HG03060 (cell line): ENCODE measurements around the gene GP9.
"Not testable (repeated sequence)": the region's sequence is repeated elsewhere in the genome, so short reads cannot be mapped to it uniquely, and the experiment has no call there.

Source experiments
- ATAC-seq: cut with Tn5 transposase; IDR thresholded peaks from one replicate; pipeline ENCODE4 v1.9.1; 2021; ENCODE audit warnings: low read depth, moderate number of reproducible peaks; ENCODE audit not compliant: unreplicated experiment

GP9 gene

DNA sequence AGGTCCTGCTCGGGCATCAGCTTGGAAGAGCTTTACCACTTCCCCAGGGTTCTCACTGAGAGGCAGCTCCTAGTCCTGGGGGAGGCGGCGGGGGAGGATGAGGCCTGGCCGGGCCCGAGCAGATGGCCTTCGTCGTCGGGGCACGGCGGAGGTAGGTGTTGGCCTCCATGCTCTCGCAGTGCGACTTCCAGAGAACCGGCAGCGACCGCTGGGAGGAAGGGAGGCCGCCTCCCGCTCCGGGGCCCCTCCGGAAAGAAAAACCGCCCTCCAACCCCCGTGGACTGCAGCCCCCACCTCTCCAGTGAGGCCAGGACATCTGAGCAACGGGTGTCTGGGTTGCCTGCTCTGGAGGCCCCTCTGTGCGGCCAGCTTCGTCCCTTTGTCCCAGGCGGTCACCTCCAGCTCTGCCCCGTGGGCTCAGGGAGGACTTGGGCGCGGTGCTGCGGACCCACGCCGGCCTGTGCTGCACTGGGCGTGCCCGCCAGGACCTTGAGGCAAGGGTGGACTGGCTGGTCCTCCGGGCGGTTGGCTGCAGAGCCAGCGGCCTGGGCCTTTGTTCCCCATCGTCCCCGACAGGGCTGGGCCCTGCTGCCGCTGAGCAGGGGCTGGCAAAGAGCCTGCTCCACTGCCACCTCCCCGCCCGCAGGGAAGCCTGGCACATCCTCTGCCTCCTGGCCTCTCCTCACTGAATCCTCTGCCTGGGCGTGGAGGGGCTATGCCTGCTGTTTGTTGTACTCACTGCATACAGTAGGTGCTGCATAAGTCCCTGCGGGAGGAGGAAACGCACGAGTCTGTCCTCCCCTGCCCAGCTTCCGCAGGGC, 13.6 kb upstream of the GP9 start:
- no peak for ATAC-seq

DNA sequence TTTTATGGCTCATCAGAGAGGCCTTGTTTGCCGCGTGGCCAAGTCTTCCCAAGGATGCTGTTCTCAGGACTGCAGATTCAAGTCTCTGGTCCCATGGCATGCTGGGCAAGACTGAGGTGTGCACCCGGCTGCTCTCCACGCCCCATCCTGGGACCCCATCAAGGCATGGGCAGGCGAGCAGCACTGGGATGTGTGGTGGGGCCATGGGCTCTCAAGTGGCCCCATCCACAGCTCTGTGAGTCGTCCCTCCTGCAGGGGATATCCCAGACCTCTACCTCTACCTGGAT, 13.1 kb upstream of the GP9 start:
- no peak for ATAC-seq

DNA sequence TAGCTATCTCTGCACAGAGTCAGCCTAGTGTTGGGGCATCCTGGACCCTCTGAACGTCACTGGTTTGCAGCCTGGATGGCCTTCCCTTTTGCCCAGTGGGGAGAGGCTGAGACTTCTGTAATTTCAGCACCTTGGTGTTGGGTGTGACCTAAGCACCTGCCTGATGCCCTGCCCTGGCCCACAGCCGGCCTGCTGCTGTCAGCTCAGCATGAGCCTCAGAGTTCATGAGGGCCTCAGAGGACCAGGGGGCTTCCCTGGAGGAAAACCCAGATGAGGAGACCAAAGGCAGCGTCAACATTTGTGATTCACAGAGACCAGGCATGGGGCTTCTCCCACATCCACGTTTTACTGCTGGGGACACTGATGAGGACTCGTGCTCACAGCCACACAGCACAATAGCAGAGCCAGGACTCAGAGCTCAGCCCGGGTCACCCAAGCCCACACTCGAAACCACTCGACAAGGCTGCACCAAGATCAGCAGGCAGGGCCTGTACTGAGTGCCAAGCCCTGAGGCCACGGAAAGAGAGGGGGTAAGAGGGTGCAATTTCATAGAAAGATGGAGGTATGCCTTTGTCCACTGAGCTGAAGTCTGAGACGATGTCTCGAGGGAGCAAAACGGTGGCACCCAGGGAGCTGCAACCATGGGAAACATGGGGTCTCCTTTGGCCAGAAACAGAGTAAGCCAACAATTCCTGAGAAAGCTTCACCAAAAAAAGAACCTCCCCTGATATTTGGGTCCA, 9.9 kb upstream of the GP9 start:
- ATAC-seq = no peak

DNA sequence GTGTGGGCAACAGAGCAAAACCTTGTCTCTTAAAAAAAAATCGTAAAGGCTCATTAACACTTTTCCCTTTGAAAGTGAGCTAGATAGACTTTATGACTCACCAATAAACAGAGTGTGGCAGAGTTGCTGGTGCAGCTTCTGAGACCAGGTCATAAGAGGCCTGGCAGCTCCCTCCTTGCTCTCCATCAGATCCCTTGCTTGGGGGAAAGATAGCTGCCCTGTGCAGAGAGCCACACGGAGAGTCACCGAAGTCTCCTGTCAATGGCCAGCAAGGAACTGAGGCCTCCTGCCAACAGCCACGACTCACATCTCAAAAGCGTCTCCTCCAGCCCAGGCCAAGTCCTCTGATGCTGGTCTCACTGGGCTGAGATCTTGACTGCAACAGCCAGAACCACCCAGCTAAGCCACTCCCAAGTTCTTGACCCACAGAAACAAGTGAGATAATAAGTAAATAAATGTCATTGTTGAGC, 8.7 kb upstream of the GP9 start:
- ATAC-seq = no peak

DNA sequence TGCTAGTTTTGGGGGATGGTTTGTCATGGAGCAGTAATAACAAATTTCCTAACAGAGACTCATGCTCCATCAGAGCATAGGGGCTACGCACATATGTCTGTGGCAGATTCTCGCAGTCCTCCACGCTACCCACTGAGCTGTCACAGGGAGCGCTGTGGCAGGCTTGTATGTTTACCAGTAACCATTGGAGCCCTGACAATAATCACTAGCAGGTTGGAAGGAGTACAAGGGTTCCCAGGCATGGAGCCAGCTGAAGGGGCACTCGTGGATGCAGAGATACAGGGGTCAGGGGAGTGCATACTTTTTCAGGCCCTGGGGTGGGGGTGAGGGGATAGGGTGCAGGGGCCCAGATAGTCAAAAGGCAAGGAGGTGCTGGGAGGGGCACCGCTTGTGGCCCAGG, 7.9 kb upstream of the GP9 start:
- no peak for ATAC-seq

DNA sequence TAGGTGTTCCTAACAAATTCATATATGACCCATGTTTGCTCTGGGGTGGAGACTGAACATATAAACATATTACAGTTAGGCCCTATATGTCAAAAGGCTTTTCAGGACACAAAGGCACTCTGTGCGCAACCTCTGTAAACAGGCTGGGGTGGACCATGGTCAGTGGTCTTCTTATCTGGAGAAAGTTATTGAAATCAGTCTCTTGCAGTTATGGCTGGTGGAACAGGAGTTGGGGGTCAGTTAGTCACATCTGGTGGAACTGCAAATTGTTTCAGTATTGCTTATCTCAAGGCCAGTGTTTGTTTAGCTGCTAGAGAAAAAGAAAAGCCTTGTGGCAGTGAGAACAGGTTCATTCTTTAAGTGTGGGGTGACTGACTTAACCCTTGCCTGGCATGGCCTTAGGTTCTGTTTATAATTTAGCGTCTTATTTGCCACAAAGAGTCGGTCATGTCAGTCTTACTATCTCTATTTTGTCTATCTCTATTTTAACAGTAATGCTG, 5.9 kb upstream of the GP9 start:
- no peak for ATAC-seq

DNA sequence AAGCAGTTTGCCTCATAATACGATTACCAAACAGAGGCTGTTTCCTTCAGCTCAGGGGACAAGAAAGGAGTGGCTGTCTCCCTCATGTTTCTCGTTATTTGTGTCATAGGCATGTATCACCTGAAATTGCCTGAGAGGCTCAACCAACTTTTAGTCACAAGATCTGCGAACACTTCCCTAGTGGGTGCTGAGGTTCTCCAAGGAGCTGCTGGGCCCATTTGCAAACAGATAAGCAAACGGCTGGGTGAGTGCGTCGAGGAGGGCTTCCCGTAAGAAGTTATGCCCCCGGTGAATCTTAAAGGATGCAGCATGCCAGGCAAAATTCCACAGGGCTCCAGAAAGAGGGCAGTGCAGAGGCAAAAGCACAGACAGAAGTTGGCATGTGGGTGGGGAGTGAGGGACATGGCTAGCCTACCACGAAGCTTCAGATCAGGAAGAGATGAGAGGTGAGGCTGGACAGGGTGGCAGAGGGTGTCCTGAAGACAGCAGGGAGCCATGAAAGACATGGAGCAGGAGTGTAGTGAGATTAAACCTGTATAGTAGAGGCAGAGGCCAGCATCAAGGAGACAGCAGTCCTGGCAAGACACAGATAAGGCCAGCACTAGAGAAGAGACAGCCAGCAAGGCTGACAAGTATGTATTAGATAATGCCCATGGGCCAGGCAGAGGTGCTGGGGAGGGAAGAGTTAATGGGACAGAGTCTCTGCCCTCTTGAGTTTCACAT, 4.0 kb upstream of the GP9 start:
- no peak for ATAC-seq

DNA sequence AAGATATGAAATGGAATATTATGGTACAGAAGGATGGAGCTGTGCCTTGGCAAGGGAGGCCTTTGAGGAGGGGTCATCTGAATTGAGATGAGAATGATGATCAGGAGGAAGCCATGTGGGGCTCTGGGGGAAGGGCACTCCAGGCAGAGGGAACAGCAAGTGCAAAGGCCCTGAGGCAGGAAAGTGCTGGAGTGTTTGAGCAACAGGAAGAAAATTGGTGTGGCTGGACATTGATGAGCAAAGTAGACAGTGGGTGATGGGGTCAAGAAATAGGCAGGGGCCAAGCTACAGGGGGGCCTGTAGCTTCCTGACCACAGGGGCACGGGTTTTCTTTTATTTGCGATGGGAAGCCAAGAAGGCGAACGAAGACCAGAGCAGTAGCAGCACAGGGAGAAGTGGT, 3.3 kb upstream of the GP9 start:
- ATAC-seq = no peak

DNA sequence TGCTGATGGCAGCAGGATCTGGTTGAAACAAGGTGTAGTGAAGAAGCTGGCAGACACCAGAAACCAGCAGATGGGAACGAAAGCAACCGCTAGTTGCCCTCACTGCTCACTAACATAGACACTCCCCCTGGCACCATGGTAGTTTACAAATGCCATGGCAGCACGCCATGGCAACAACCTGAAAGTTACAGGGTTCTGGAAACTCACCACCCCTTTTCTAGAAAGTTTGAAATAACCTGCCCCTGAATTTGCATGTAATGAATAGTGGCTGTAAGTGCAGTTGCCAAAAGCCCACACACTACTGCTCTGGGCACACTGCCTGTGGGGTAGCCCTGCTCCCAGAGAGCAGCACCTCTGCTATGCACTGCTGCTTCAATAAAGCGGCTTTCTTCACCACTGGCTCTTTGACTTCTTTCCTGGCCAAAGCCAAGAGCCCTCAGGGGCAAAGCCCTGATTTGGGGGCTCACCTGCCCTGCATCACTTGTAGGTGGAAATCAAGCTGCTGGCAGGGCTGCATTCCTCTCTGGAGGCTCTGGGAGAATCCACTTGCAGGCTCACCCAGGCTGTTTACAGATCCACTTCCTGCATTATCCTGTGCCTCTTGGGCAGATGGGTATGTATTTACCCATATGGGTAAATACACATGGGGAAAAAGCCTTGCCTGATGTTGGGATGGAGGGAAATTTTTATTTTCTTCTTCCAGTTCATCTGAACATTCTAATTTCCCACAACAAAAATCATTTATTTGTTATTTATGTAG, 2.0 kb upstream of the GP9 start:
- ATAC-seq = no peak

DNA sequence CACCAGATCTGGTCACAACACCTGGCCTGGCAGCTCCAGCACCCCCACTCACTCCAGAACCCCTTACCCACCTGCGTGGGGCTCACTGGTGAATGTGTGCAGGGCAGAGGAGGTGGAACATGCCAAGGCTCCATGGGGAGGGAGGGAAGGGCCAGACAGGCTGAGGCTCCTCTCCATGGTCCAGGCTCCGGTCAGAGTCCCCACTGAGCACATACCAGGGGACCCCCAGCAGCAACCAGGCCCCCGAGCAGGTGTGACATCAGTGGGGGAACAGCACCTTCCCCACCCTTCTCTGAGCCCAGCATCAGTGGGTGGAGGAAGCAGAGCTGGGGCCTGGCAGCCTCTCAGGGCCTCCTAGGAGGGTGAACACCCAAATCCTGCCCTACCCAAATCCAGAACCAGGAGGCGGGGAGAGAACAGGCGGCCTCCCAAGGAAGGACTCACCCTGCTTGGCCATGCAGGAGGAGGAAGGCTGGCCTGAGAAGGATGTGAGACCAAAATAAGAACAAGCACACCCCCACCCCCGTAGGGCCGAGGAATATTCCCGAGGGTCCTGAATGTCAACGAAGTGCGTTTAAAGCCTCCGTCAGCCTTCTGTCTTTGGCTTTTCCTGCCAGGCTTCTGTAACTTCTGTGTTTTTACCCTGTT, 1.1 kb upstream of the GP9 start:
- ATAC-seq = no peak

DNA sequence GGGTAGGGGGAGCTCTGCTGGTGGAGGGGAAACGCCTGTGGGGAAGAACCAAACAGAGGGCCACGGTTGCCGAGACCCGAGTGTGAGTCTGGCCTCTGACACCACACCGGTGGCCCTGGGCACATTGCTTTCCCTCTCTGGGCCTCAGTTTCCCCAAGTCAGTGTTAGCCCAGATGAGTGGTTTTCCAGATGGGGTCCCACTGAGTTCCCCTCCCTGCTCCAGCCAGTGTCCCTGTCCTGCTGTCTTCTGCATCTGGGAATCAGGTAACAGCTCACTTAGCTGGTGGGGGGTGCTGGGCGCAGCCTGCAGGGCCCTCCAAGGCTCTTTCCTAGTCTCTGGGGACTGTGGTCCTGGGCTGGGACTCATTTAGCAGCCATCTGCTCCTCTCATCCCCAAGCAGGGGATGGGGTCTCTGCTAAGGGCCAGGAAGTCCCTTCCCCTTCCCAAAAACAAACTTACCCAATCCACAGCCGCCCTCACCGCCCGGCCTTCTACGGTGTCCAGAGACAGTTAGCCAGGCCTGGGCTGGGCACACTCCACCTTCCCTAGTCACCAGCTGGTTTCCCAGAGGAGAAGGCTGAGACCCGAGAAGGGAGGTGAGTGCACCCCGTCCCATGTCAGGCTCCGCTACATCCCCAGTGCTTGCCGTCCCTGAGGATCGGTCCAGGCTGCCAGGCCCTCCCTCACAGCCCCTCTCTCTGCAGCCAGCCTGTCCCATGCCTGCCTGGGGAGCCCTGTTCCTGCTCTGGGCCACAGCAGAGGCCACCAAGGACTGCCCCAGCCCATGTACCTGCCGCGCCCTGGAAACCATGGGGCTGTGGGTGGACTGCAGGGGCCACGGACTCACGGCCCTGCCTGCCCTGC, 676 bp downstream of the GP9 start:
- no peak for ATAC-seq

DNA sequence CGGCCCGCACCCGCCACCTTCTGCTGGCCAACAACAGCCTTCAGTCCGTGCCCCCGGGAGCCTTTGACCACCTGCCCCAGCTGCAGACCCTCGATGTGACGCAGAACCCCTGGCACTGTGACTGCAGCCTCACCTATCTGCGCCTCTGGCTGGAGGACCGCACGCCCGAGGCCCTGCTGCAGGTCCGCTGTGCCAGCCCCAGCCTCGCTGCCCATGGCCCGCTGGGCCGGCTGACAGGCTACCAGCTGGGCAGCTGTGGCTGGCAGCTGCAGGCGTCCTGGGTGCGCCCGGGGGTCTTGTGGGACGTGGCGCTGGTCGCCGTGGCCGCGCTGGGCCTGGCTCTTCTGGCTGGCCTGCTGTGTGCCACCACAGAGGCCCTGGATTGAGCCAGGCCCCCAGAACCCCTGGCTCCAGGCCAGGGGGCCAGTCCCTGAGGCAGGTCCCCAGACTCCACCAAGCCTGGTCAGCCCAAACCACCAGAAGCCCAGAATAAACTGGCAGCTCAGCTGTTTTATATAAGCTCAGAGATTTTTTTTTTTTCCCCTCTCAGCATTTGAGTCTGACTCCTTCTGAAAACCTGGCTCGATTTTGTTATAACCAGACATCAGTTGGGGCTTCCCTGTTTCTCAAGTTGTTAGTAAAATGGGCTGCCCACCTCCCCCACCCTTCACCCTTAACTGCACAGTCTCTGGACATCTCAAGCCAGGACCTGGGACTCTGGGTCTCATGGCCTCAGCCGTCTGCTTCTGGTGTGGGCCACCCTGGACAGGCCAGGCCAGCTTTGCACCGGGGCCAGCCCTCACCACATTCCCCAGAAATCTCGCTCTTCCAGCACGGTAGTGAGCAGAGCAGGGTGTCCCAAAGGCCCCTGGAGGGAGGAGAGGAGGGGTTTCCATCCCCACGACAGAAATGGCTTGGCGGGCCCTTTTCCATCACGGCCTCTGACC, 1.6 kb downstream of the GP9 start:
- no peak for ATAC-seq

DNA sequence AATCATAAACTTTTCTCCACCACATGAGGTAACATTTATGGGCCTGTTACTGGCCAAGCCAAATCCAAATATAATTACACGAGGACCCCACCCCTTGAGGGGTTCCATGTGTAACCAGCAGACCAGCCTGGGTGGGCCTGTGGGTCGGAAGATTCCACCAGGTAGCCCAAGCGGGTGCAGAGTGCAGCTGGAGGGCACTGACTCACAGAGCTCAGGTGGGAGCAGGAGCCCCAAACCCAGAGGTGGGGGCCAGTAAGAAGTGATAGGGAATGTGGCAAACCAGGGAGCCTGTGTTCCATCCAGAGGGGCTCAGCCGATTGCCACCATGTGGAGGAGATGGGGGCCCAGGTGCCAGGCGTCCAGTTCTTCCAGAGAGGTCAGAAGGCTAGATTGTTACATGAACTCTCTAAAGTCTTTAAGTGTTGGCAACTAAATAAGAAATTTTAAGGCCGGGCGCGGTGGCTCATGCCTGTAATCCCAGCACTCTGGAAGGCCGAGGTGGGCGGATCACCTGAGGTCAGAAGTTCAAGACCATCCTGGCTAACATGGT, 2.6 kb downstream of the GP9 start:
- ATAC-seq = no peak

DNA sequence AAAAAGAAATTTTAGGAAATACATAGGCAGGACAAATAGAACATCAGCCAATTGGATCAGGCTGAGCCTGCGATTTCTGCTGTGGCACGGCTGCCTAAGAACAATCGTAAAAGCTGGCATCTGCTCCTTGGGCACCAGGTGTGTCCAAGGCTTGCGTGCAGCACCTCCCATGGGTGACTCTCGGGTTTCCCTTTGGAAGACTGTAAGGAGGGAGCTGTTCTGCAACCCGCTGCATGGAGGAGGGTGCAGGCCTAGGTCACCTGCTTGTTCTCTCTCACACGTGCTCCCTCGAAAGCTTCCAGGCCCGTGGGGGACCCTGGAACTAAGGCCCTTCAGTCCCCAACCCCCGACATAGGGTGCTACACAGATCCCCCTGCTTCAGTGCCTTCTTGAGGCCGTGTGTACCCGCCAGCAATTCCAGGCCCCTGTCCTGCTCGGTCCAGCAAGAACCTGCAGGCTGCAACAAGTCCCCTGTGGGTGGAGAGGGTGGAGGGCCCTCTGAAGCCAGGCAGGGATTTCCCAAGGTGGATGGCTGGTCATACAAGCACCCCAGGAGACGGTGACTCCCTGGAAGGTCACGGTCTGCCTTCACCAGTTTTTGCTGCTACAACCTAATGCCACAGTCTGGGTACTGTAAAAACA, 3.4 kb downstream of the GP9 start:
- ATAC-seq = no peak

DNA sequence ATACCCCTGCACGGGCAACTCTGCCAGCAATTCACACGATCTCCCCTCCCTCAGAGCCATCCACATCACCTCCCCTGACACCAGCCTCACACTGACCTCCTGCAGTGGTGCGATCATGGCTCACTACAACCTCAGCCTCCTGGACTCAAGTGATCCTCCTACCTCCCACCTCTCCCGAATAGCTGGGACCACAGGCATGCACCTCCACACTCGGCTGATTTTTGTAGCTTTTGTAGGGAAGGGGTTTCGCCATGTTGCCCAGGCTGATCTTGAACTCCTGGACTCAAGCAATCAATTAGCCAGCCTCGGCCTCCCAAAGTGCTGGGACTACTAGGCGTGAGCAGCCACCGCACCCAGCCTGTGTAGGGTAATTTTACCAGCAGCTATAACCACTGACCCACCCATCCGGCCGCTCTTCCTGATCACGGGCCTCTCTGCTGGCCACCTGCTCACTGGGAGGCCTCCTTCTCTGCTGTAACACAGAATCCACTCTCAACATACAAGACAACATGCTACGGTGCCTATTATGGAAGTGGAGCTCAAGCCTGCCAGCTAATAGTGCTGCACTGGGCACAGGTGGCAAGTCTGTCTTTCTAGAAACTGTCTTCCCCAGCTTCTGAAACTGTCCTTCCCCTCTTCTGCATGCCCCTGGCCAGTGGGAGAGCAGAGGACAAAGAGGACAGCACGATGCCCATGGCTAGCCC, 4.6 kb downstream of the GP9 start:
- no peak for ATAC-seq

DNA sequence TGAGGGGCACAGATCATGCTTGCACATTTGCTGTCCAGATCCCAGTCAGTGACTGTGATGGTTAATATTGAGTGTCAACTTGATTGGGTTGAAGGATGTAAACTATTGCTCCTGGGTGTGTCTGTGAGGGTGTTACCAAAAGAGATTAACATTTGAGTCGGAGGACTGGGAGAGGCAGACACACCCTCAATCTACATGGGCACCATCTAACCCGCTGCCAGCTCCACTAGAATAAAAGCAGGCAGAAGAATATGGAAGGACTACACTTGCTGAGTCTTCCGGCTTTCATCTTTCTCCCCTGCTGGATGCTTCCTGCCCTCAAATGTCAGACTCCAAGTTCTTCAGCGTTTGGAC, 5.1 kb downstream of the GP9 start:
- no peak for ATAC-seq

DNA sequence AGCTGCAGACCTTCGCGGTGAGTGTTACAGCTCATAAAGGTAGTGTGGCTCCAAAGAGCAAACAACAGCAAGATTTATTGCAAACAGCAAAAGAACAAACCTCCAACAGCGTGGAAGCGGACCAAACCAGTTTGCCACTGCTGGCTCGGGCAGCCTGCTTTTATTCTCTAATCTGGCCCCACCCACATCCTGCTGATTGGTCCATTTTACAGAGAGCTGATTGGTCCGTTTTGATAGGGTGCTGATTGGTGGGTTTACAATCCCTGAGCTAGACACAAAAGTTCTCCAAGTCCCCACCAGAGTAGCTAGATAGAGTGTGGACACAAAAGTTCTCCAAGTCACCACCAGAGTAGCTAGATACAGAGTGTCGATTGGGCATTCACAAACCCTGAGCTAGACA, 7.1 kb downstream of the GP9 start:
- not testable (repeated sequence) for ATAC-seq
